H9 (cell line): ENCODE results near the gene GCSAML. TPM values are rescaled to one million over a fixed set of nuclear protein-coding genes. Genes with fewer than 3 reads are reported as not detected.

Experiments used
- DNase-seq: peaks from one replicate; pipeline ENCODE4 v3.0.0-alpha.2; 2017
- H2AFZ ChIP-seq: one replicate; pipeline ENCODE4 v1.6.1; 2013; ENCODE audit warnings: mild to moderate bottlenecking, low read length, control low read depth, moderate library complexity
- H2AK5ac ChIP-seq: 2 replicates; pipeline ENCODE4 v1.6.1; 2013; ENCODE audit warnings: low read length, control low read depth, mixed read lengths; ENCODE audit not compliant: insufficient read length
- H2BK120ac ChIP-seq: one replicate; pipeline ENCODE4 v1.6.1; 2013; ENCODE audit warnings: low read depth, mild to moderate bottlenecking, low read length, control low read depth, inconsistent platforms; ENCODE audit not compliant: poor library complexity, severe bottlenecking
- H2BK12ac ChIP-seq: 2 replicates; pipeline ENCODE4 v1.6.1; 2013; ENCODE audit warnings: low read length, control low read depth, mixed read lengths, low read depth; ENCODE audit not compliant: insufficient read length
- H2BK15ac ChIP-seq: 2 replicates; pipeline ENCODE4 v1.6.1; 2013; ENCODE audit warnings: low read depth, low read length, control low read depth
- H2BK20ac ChIP-seq: one replicate; pipeline ENCODE4 v1.6.1; 2013; ENCODE audit warnings: low read depth, mild to moderate bottlenecking, low read length, control low read depth, inconsistent platforms; ENCODE audit not compliant: poor library complexity, severe bottlenecking
- H2BK5ac ChIP-seq: 2 replicates; pipeline ENCODE4 v1.6.1; 2013; ENCODE audit warnings: low read length, control low read depth, mixed read lengths; ENCODE audit not compliant: insufficient read length
- H3K14ac ChIP-seq: 2 replicates; pipeline ENCODE4 v1.6.1; 2013; ENCODE audit warnings: low read length, control low read depth; ENCODE audit not compliant: insufficient read depth
- H3K18ac ChIP-seq: 2 replicates; pipeline ENCODE4 v1.6.1; 2013; ENCODE audit warnings: low read depth, mild to moderate bottlenecking, mixed read lengths, low read length, control low read depth; ENCODE audit not compliant: insufficient read length
- H3K23ac ChIP-seq: 2 replicates; pipeline ENCODE4 v1.6.1; 2013; ENCODE audit warnings: low read length, control low read depth, mixed read lengths, low read depth; ENCODE audit not compliant: insufficient read length
- H3K23me2 ChIP-seq: 2 replicates; pipeline ENCODE4 v1.6.1; 2013; ENCODE audit warnings: low read depth, mild to moderate bottlenecking, mixed read lengths, low read length, control low read depth; ENCODE audit not compliant: insufficient read length, poor library complexity, severe bottlenecking
- H3K27ac ChIP-seq: 2 replicates; pipeline ENCODE4 v1.5.1; 2013; ENCODE audit warnings: low read length, control low read depth, mixed read lengths, low read depth; ENCODE audit not compliant: insufficient read length
- H3K27me3 ChIP-seq: 2 replicates; pipeline ENCODE4 v1.6.1; 2013; ENCODE audit warnings: low read length, control low read depth, inconsistent platforms; ENCODE audit not compliant: insufficient read depth
- H3K4ac ChIP-seq: 2 replicates; pipeline ENCODE4 v1.6.1; 2013; ENCODE audit warnings: low read depth, mild to moderate bottlenecking, control low read depth, inconsistent platforms, low read length, moderate library complexity
- H3K4me1 ChIP-seq: 2 replicates; pipeline ENCODE4 v1.6.1; 2013; ENCODE audit warnings: low read length, control low read depth, inconsistent platforms; ENCODE audit not compliant: insufficient read depth
- H3K4me2 ChIP-seq: 2 replicates; pipeline ENCODE4 v1.6.1; 2013; ENCODE audit warnings: low read length, control low read depth, mixed read lengths; ENCODE audit not compliant: insufficient read length, insufficient read depth
- H3K56ac ChIP-seq: 2 replicates; pipeline ENCODE4 v1.6.1; 2013; ENCODE audit warnings: low read depth, mild to moderate bottlenecking, mixed read lengths, low read length, control low read depth; ENCODE audit not compliant: insufficient read length
- H3K79me1 ChIP-seq: 2 replicates; pipeline ENCODE4 v1.6.1; 2013; ENCODE audit warnings: low read depth, mild to moderate bottlenecking, moderate library complexity, low read length, control low read depth, inconsistent platforms; ENCODE audit not compliant: insufficient read depth, poor library complexity, severe bottlenecking
- H3K79me2 ChIP-seq: 2 replicates; pipeline ENCODE4 v1.6.1; 2013; ENCODE audit warnings: low read length, control low read depth, inconsistent platforms; ENCODE audit not compliant: insufficient read depth
- H3K9ac ChIP-seq: 2 replicates; pipeline ENCODE4 v1.6.1; 2013; ENCODE audit warnings: low read length, control low read depth, mixed read lengths; ENCODE audit not compliant: insufficient read length; ENCODE audit errors: extremely low read depth
- H3K9me3 ChIP-seq: one replicate; pipeline ENCODE4 v1.6.1; 2013; ENCODE audit warnings: low read depth, low read length, inconsistent platforms; ENCODE audit not compliant: control insufficient read depth
- H3T11ph ChIP-seq: one replicate; pipeline ENCODE4 v1.6.1; 2013; ENCODE audit warnings: mild to moderate bottlenecking, low read length, control low read depth, inconsistent platforms
- H4K20me1 ChIP-seq: one replicate; pipeline ENCODE4 v1.6.1; 2013; ENCODE audit not compliant: control insufficient read depth, insufficient read length, insufficient read depth
- H4K5ac ChIP-seq: 2 replicates; pipeline ENCODE4 v1.6.1; 2013; ENCODE audit warnings: low read depth, mild to moderate bottlenecking, mixed read lengths, low read length, control low read depth; ENCODE audit not compliant: insufficient read length
- H4K8ac ChIP-seq: replicated peaks from 2 replicates; pipeline ENCODE4 v1.6.1; 2013; ENCODE audit warnings: low read length, control low read depth, mixed read lengths, low read depth; ENCODE audit not compliant: insufficient read length
- H4K91ac ChIP-seq: 2 replicates; pipeline ENCODE4 v1.6.1; 2013; ENCODE audit warnings: low read depth, mild to moderate bottlenecking, moderate library complexity, mixed read lengths, low read length, control low read depth; ENCODE audit not compliant: insufficient read length
- H3K27ac Mint-ChIP-seq, 3 experiments: 2 replicates in 2 of 3; 3 replicates in 1 of 3; pipeline ENCODE4 v1.8.0; 2020 to 2021; ENCODE audit warnings: mixed read lengths in 3 of 3, mild to moderate bottlenecking in 1 of 3, moderate library complexity in 1 of 3
- H3K27me3 Mint-ChIP-seq: 2 replicates; pipeline ENCODE4 v1.8.0; 2021; ENCODE audit warnings: low read depth, mild to moderate bottlenecking, moderate library complexity, mixed read lengths
- H3K36me3 Mint-ChIP-seq, 3 experiments: 2 replicates in 2 of 3; 3 replicates in 1 of 3; pipeline ENCODE4 v1.8.0; 2020 to 2021; ENCODE audit warnings: low read depth in 3 of 3, mixed read lengths in 3 of 3; ENCODE audit not compliant: insufficient read depth in 1 of 3
- H3K4me1 Mint-ChIP-seq, 2 experiments: 2 replicates each; pipeline ENCODE4 v1.8.0; 2020; ENCODE audit warnings: mixed read lengths in 2 of 2
- H3K4me3 Mint-ChIP-seq, 2 experiments: 2 replicates in 1 of 2; 3 replicates in 1 of 2; pipeline ENCODE4 v1.8.0; 2020 to 2021; ENCODE audit warnings: mild to moderate bottlenecking in 2 of 2, mixed read lengths in 2 of 2, moderate library complexity in 1 of 2
- H3K9me3 Mint-ChIP-seq, 2 experiments: 2 replicates in 1 of 2; 3 replicates in 1 of 2; pipeline ENCODE4 v1.8.0; 2020; ENCODE audit warnings: mild to moderate bottlenecking in 2 of 2, mixed read lengths in 2 of 2, moderate library complexity in 1 of 2
- WGBS: extraction: QIAGEN DNeasy Blood & Tissue Kit; methylation state at CpG from one replicate; pipeline ENCODE4 v1.1.7; 2013; ENCODE audit warnings: missing lambda C conversion rate, low lambda C conversion rate, mixed read lengths; ENCODE audit not compliant: insufficient read length; ENCODE audit errors: extremely low coverage; 5-methylcytosine and 5-hydroxymethylcytosine counted together
- total RNA-seq: library from RNA; stranded (reverse); gene quantifications from 2 replicates; pipeline ENCODE4 v1.2.1, GENCODE V29; 2021
- TF ChIP-seq, protein P1 (sequence below): fragments of 200-600 bp; sonication (generic); conservative IDR thresholded peaks from 3 replicates; pipeline ENCODE4 v1.8.0; 2021; ENCODE audit warnings: antibody characterized with exemption, mild to moderate bottlenecking

Gene GCSAML
- total RNA-seq, 1 experiment from 2014 or later = not detected

DNA sequence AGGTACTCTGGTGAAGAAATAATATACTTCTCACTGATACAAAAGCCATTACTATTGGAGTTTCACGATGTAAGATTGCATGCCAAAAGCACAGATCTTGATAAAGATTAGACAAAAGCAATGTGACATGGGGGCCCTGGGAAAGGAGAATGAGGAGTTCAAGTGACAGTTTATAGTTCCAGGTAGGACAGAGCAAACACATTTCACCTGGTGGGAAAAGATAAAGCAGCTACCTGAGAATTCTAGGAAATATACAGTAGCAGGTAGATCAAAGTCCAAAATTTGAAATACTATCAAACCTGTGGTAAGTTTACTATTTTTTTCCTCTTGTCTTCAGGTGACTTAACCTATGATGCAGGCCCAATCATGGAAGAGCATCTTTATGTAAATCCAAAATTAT is 64.5 kb downstream of the GCSAML start:
- H3K27me3 Mint-ChIP-seq = no peaks in the 10 kb centered on the region
- no CpG with 5 or more reads among the region's 1 CpG for WGBS
- H3T11ph ChIP-seq = no peak overlapping the region
- H3K18ac ChIP-seq = no peak overlapping the region
- H3K23me2 ChIP-seq = no peaks in the 10 kb centered on the region
- no peak overlapping the region for H2AFZ ChIP-seq
- no peaks in the 10 kb centered on the region for H3K4me1 ChIP-seq
- no peak overlapping the region for H2BK12ac ChIP-seq
- no peak overlapping the region for H2BK20ac ChIP-seq
- H3K4me3 Mint-ChIP-seq = no peak overlapping the region
- H3K27me3 ChIP-seq = no peaks in the 10 kb centered on the region
- no peaks in the 10 kb centered on the region for H3K79me1 ChIP-seq
- no peak overlapping the region for H3K27ac Mint-ChIP-seq
- no peak overlapping the region for H2BK5ac ChIP-seq
- H3K27ac ChIP-seq = no peak overlapping the region
- no peaks in the 10 kb centered on the region for H4K20me1 ChIP-seq
- H3K4ac ChIP-seq = no peak overlapping the region
- no peak overlapping the region for H2AK5ac ChIP-seq
- no peak overlapping the region for H3K23ac ChIP-seq
- H3K36me3 Mint-ChIP-seq = no peaks in the 10 kb centered on the region
- 0 out of 4 replicates have a peak, but pooled peaks cover 0 to 3% of the 10 kb centered on the region in 2 experiments for H3K4me1 Mint-ChIP-seq
- no peak overlapping the region for H4K8ac ChIP-seq
- no peaks in the 10 kb centered on the region for H3K79me2 ChIP-seq
- H3K14ac ChIP-seq = no peak overlapping the region
- H3K9me3 Mint-ChIP-seq = peaks cover 2 to 7% of the 10 kb centered on the region in 2 experiments; a peak in 3 of 5 replicates
- H2BK15ac ChIP-seq = no peak overlapping the region
- H4K5ac ChIP-seq = no peak overlapping the region
- TF ChIP-seq, protein P1, sequence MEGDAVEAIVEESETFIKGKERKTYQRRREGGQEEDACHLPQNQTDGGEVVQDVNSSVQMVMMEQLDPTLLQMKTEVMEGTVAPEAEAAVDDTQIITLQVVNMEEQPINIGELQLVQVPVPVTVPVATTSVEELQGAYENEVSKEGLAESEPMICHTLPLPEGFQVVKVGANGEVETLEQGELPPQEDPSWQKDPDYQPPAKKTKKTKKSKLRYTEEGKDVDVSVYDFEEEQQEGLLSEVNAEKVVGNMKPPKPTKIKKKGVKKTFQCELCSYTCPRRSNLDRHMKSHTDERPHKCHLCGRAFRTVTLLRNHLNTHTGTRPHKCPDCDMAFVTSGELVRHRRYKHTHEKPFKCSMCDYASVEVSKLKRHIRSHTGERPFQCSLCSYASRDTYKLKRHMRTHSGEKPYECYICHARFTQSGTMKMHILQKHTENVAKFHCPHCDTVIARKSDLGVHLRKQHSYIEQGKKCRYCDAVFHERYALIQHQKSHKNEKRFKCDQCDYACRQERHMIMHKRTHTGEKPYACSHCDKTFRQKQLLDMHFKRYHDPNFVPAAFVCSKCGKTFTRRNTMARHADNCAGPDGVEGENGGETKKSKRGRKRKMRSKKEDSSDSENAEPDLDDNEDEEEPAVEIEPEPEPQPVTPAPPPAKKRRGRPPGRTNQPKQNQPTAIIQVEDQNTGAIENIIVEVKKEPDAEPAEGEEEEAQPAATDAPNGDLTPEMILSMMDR = no peak
- H4K91ac ChIP-seq = no peak overlapping the region
- no peak overlapping the region for H3K56ac ChIP-seq
- no peak overlapping the region for H3K4me2 ChIP-seq
- no peak for DNase-seq
- H3K9ac ChIP-seq = no peak overlapping the region
- H2BK120ac ChIP-seq = no peak overlapping the region
- no peaks in the 10 kb centered on the region for H3K9me3 ChIP-seq
